Mesothelial cell of epicardium (in vitro differentiated cells): ENCODE results near the gene XPO5. TPM values are rescaled to one million over a fixed set of nuclear protein-coding genes. Genes with fewer than 3 reads are reported as not detected.

Source experiments
- DNase-seq, 2 experiments: peaks; one replicate each; pipeline ENCODE4 v3.0.0; 2021; ENCODE audit warnings: low spot score in 2 of 2; ENCODE audit not compliant: unreplicated experiment in 2 of 2
- H3K27ac Mint-ChIP-seq: 2 replicates; pipeline ENCODE4 v1.8.0; 2021; ENCODE audit warnings: mixed read lengths
- H3K27me3 Mint-ChIP-seq: 2 replicates; pipeline ENCODE4 v1.8.0; 2021; ENCODE audit warnings: low read depth, mixed read lengths
- H3K36me3 Mint-ChIP-seq: 2 replicates; pipeline ENCODE4 v1.8.0; 2021; ENCODE audit warnings: mixed read lengths
- H3K4me1 Mint-ChIP-seq: 2 replicates; pipeline ENCODE4 v1.8.0; 2021; ENCODE audit warnings: mixed read lengths
- H3K4me3 Mint-ChIP-seq: 2 replicates; pipeline ENCODE4 v1.8.0; 2021; ENCODE audit warnings: mild to moderate bottlenecking, moderate library complexity, mixed read lengths
- H3K9me3 Mint-ChIP-seq: 2 replicates; pipeline ENCODE4 v1.8.0; 2021; ENCODE audit warnings: mixed read lengths
- total RNA-seq: library from RNA; stranded (reverse); gene quantifications from 3 replicates; pipeline ENCODE4 v1.2.1, GENCODE V29; 2021
- TF ChIP-seq, protein P1 (sequence below): fragments of 200-600 bp; sonication (generic); IDR thresholded peaks from one replicate; pipeline ENCODE4 v1.5.0; 2021; ENCODE audit warnings: antibody characterized with exemption; ENCODE audit not compliant: unreplicated experiment

Gene XPO5
- total RNA-seq, 1 donor from 2014 or later, result 58.1 TPM

DNA sequence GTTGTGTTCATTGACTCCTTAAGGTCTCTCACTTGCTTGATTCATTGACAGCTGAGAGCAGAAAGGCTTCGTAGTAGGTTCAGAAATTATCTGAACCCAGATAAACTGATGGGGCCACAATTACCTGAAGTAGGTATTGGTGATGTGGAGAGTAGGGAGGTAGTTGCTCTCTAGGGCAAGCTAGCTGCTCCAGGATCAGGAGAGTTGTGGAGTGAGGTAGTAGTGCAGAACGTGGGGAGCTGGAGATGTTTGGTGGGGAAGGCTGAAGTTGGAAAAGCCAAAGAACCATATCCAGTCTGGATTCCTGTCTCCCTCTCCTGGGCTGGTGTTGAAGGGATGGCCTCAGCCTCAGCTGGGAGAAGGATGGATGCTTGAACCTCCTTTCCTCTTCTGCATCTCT lies 82.6 kb downstream of the XPO5 start:
- peaks cover 31% of the 10 kb centered on the region for H3K4me1 Mint-ChIP-seq
- DNase-seq, result no peak
- H3K9me3 Mint-ChIP-seq, result no peaks in the 10 kb centered on the region
- TF ChIP-seq, protein P1, sequence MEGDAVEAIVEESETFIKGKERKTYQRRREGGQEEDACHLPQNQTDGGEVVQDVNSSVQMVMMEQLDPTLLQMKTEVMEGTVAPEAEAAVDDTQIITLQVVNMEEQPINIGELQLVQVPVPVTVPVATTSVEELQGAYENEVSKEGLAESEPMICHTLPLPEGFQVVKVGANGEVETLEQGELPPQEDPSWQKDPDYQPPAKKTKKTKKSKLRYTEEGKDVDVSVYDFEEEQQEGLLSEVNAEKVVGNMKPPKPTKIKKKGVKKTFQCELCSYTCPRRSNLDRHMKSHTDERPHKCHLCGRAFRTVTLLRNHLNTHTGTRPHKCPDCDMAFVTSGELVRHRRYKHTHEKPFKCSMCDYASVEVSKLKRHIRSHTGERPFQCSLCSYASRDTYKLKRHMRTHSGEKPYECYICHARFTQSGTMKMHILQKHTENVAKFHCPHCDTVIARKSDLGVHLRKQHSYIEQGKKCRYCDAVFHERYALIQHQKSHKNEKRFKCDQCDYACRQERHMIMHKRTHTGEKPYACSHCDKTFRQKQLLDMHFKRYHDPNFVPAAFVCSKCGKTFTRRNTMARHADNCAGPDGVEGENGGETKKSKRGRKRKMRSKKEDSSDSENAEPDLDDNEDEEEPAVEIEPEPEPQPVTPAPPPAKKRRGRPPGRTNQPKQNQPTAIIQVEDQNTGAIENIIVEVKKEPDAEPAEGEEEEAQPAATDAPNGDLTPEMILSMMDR, result no peak
- no peaks in the 10 kb centered on the region for H3K27me3 Mint-ChIP-seq
- H3K4me3 Mint-ChIP-seq, result no peak overlapping the region
- H3K36me3 Mint-ChIP-seq, result no peaks in the 10 kb centered on the region
- H3K27ac Mint-ChIP-seq, result no peak overlapping the region

DNA sequence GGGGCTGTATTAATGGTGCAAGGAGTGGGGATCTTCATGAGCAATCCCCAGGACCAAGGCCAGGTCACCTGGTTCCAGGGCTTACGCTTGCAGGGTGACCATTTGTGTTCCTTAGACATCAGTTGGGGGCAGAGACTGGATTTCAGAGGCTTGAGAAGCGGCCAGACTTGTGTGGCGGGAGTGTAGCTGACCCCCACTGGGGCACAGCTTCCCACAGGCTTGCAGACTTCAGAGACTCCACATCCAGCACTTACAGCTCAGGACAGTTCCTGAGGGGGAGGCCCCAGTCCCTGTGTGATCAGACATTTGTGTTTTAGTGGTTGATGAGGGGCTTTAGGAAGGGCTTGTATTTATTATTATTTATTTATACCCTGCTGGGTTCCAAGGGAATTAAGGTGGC lies 83.2 kb downstream of the XPO5 start:
- H3K4me3 Mint-ChIP-seq, result no peak overlapping the region

DNA sequence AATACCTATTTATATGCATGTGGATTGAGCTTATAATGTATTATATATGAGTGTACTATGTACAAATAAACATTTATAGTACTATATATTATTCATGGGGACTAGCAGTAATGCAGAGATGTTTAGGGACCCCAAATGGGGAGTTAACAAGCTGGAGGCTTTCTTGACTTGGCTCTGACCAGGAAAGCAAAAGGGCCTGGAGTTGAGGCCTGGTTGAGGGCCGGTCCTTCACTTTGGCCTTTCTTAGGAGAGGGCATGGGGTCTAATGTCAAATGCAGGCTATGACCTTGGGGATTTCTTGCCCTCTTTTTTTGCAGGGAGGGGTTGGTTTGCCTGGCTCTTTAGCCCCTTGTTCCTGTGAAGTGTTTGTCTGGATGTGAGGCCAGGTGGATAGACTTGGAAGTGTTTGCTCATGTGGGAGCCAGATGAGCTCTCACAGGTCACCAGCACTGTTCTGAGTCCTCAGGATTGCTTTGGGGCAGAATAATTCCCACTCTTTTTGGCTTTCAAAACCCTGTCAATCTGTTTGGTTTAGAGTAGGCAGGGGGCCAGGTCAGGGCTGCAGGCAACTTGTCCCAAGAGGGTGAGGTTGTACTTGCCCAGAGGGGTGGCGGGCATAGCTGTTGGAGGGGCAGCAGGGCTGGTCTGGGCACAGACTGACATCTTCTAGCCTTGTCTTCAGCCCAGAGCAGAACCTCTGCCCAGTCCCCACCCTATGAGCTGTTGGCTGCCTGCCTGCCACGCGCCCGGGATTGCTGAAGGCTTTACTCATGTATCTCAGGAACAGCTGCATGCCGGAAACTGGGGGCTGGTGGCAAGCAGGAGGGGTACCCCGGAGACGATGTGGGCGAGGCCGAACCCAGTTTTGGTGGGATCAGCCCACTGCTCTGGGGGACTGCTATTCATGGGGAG lies 83.8 kb downstream of the XPO5 start:
- TF ChIP-seq, protein P1, result no peak
- no peak overlapping the region for H3K4me3 Mint-ChIP-seq
- no peak overlapping the region for H3K27ac Mint-ChIP-seq
- H3K4me1 Mint-ChIP-seq, result peaks cover 27% of the 10 kb centered on the region
- DNase-seq, result no peak
- H3K9me3 Mint-ChIP-seq, result no peaks in the 10 kb centered on the region
- H3K27me3 Mint-ChIP-seq, result no peaks in the 10 kb centered on the region
- H3K36me3 Mint-ChIP-seq, result no peaks in the 10 kb centered on the region

More for the DNA sequence above, 83.2 kb downstream of the XPO5 start:
- H3K4me1 Mint-ChIP-seq, result peaks cover 31% of the 10 kb centered on the region
- no peak for DNase-seq
- no peaks in the 10 kb centered on the region for H3K27me3 Mint-ChIP-seq
- no peak overlapping the region for H3K27ac Mint-ChIP-seq
- TF ChIP-seq, protein P1, result no peak
- no peaks in the 10 kb centered on the region for H3K9me3 Mint-ChIP-seq
- H3K36me3 Mint-ChIP-seq, result no peaks in the 10 kb centered on the region

DNA sequence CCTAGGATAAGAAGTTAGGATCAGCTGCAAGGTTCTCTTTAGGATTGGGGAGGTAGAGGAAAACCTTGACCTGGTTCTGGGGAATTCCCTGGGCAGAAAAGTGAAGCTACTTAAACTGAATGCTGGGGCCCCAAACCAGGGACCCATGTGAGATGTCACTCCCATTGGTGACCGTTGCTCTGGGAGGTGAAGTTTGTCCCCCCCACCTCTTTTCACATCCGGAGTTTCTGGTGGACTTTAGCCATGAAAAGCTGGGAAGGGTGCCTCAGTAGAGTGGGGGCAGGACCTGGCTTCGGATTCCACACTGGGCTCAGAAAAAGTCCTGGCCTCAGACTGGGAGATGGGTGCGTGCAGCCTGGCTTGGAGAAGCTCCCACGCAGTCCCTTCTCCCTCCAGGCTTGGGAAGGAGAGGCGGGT lies 85.3 kb downstream of the XPO5 start:
- H3K4me3 Mint-ChIP-seq, result no peak overlapping the region
- TF ChIP-seq, protein P1, result no peak
- no peak for DNase-seq
- no peaks in the 10 kb centered on the region for H3K9me3 Mint-ChIP-seq
- no peaks in the 10 kb centered on the region for H3K27me3 Mint-ChIP-seq
- H3K4me1 Mint-ChIP-seq, result peaks cover 12% of the 10 kb centered on the region
- no peaks in the 10 kb centered on the region for H3K36me3 Mint-ChIP-seq
- no peak overlapping the region for H3K27ac Mint-ChIP-seq

DNA sequence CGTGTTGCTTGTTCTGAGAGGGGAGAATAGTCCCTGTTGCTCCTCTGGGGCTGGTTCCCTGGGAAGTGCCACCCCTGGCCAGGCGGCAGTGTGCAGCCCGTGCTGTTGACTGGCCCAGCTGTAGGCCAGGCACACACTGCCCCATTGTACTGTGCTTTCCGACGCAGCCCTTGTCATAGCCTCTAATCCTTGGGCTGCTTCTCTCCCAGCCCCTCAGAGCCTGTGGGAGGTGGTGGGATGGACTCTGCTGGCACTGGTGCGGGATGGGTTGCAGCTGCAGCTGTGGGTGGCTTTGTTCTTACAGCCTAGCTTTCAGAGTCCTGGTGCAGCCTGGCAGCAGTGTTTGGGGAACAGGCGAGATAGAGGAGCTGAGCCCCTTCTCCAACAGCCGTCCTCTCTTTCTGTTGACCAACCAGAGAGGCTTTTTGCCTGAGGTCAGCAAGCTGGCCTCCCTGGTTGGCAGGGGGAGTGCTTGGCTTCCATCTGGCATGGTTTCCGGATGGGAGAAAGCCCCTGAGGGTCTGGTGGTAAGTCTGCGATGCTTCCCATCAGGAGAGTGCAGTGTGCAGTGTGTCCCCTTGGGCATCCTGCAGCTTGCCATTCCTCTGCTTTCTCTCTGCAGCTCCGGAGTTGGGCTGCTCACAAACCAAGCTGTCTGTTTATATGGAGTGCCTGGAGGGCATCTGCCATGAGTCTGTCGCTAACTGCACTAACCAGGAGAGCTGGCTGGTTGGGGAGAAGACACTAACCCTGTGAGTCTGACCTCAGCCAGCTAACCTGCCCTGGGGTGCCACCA lies 86.4 kb downstream of the XPO5 start:
- no peak for DNase-seq
- Mint-ChIP-seq H3K9me3 (no peaks in the 10 kb centered on the region), H3K27ac (peak overlapping the region; percentile 5), H3K27me3 (no peaks in the 10 kb centered on the region), H3K4me3 (no peak overlapping the region), H3K4me1 (peaks cover 7% of the 10 kb centered on the region), H3K36me3 (no peaks in the 10 kb centered on the region)
- TF ChIP-seq, protein P1, result no peak
